Embryonic facial prominence (tissue), 1 donor: ENCODE measurements around the gene UGT2B7.
"Not testable (repeated sequence)": the region's sequence is repeated elsewhere in the genome, so short reads cannot be mapped to it uniquely, and the experiment has no call there.

Experiments used
- DNase-seq: peaks from one replicate; pipeline ENCODE4 v3.0.0-alpha.2; 2016; ENCODE audit errors: extremely low spot score

Gene UGT2B7

DNA sequence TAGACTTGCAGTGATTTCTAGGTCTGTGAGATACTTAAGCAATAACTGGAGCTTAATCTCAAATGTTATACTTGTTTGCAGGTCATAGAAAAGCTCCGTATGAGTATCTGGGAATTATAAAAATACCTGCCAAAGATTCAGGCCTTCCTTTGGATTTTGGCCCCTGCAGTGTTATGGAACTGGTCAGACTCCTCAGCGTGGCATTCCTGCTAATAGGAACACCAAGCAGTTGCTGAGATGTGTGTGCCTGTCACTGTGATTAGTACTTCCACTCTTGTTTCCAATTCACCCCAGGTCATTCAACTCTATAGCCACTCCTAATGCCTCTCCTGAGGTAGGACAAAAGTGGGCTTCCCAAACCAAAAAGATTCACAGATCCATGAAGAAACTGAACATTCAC lies 7.8 kb upstream of the UGT2B7 start:
- no peak for DNase-seq

GRCh38 chr4:69089388-69089787 lies 6.9 kb upstream of the UGT2B7 start:
- DNase-seq = no peak

DNA sequence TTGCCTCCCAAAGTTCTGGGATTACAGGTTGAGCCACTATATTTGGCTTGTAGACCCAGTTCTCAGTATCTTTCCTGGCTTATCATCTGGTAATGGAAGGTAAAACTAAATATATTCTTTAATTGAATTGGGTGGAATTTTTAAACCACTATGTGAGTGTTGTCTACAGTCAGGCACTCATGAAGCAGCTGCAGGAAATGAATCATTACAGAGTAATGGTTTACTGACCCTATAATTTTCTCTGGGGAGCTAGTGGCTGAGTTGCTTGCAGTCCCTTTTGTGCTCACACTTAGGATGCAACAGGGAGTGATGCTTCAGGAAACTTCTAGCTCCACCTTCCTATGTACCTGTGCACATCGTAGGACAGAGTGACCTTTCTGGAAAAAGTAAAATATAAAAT lies 4.1 kb upstream of the UGT2B7 start:
- DNase-seq = no peak

GRCh38 chr4:69092980-69093568 lies 3.2 kb upstream of the UGT2B7 start:
- DNase-seq = no peak

GRCh38 chr4:69093681-69094080 lies 2.6 kb upstream of the UGT2B7 start:
- DNase-seq = no peak

GRCh38 chr4:69095301-69095731 lies 958 bp upstream of the UGT2B7 start:
- DNase-seq = no peak

DNA sequence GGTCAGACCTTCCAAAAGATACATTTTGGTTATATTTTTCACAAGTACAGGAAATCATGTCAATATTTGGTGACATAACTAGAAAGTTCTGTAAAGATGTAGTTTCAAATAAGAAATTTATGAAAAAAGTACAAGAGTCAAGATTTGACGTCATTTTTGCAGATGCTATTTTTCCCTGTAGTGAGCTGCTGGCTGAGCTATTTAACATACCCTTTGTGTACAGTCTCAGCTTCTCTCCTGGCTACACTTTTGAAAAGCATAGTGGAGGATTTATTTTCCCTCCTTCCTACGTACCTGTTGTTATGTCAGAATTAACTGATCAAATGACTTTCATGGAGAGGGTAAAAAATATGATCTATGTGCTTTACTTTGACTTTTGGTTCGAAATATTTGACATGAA lies 536 bp downstream of the UGT2B7 start:
- DNase-seq = no peak

- DNase-seq = no peak
These were observed 2.2 kb downstream of the UGT2B7 start for GRCh38 chr4:69098470-69098869.

GRCh38 chr4:69099910-69100309 lies 3.6 kb downstream of the UGT2B7 start:
- DNase-seq = no peak

DNA sequence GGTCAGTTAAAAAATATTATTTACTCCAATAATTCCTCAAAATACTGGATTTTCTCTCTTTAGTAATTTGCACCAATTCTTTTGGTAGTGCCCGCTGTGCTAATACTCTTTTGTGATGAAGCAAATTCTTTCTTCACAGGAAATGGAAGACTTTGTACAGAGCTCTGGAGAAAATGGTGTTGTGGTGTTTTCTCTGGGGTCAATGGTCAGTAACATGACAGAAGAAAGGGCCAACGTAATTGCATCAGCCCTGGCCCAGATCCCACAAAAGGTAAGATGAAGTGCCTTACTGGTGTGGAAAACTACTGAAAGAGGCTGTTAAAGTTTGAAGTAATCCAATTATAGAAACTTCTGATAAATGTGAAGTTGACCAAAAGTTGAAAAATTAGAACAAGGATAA lies 6.4 kb downstream of the UGT2B7 start:
- DNase-seq = not testable (repeated sequence)

GRCh38 chr4:69104719-69105275 lies 8.5 kb downstream of the UGT2B7 start:
- DNase-seq = no peak

DNA sequence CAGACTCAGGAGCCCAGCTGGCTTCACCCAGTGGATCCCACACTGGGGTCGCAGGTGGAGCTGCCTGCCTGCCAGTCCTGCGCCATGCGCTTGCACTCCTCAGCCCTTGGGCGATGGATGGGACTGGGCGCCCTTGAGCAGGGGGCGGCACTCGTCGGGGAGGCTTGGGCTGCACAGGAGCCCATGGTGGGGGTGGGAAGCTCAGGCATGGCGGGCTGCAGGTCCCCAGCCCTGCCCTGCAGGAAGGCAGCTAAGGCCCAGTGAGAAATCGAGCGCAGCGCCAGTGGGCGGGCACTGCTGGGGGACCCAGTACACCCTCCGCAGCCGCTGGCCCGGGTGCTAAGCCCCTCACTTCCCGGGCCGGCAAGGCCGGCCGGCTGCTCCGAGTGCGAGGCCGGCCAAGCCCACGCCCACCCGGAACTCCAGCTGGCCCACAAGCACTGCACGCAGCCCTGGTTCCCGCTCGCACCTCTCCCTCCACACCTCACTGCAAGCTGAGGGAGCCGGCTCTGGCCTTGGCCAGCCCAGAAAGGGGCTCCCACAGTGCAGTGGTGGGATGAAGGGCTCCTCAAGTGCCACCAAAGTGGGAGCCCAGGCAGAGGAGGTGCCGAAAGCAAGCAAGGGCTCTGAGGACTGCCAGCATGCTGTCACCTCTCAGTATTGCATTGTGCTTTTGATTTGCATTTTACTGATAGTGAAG lies 19.0 kb downstream of the UGT2B7 start:
- not testable (repeated sequence) for DNase-seq

GRCh38 chr4:69115851-69116213 lies 19.6 kb downstream of the UGT2B7 start:
- DNase-seq = no peak

DNA sequence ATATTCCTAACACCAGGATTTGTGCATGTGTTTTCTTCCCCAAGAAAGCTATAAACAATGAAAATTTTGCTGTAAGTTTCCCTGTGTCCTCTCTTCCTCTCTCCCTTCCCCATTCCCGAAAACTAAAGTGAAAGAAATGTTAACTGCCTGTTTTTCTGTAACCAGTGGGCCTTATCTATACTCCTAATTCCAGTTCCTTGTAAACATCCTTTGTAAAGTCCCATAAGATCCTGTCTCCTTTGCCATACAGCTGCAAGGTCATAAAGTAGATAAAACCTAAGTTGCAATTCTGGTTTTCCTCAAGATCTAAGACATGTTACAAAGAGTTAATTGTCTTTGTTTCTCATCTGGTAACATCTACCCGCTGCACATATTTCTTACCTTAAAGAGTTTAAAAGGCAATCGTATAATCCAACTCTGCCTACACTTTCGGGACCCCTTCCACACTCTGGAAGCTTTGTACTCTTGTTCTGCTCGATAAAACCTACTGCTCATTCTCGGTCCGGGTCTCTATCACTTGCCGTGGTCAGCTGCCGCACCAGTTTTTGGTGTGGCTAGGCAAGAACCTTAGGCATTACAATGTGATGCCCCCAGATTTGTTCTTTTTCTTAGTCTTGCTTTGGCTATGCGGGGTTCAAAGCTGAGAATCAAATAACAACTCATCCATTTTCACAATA lies 20.5 kb downstream of the UGT2B7 start:
- no peak for DNase-seq

GRCh38 chr4:69120870-69121269 lies 24.6 kb downstream of the UGT2B7 start:
- no peak for DNase-seq

DNA sequence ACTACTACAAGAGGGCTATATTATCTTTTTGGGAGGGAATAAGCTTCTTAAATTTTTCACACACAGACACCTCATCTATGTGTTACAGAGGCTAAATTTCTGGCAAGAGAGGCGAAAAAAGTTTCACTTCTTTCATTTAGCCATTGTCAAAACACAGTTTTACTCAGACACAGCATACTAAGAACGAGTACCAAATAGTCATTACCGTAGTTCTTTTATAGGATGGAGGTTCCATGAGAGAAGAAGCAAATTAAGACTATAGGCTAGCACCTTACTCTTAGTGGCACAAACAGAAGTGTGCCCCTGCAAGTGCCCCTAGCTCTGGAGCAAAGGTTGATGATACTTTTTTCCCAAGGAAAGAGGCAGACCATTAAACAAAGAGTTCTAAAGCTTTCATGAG lies 26.2 kb downstream of the UGT2B7 start:
- DNase-seq = no peak

- no peak for DNase-seq
These were observed 28.7 kb downstream of the UGT2B7 start for GRCh38 chr4:69124941-69125340.

- no peak for DNase-seq
These were observed 29.8 kb downstream of the UGT2B7 start for GRCh38 chr4:69126024-69126423.

DNA sequence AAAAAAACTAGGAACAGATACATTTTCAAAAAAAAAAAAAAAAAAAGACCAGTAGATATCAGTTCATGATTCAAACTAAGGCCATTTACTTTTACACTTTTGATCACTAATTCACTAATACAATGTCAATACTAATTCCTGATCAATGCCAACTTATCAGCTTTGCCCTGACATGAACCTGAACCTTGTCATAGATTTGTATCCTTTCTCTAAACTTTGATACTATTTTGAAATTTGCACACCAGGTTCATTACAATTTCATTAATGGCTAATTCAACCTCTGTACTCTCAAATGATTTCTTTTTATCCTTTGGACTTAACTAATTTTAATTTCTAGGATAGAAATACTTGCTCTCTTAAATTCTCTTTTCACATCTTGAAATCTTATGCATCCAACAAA lies 37.7 kb downstream of the UGT2B7 start:
- no peak for DNase-seq

DNA sequence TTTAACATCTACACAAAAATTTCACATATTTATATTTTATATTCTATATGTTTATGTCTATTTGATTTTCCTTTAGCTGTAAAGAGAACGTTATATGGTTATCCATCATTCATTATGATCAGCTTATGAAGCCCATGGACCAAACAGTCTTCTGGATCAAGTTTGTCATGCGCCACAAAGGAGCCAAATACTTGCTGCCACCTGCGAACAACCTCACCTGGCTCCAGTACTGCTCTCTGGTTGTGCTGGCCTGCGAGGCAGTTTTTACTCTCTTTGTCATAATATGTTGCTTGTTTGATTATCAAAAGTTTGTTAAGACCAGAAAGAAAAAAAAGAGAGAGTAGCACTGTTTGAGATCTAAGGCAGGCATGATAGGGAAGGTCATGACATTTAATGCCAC lies 38.2 kb downstream of the UGT2B7 start:
- DNase-seq = no peak

DNA sequence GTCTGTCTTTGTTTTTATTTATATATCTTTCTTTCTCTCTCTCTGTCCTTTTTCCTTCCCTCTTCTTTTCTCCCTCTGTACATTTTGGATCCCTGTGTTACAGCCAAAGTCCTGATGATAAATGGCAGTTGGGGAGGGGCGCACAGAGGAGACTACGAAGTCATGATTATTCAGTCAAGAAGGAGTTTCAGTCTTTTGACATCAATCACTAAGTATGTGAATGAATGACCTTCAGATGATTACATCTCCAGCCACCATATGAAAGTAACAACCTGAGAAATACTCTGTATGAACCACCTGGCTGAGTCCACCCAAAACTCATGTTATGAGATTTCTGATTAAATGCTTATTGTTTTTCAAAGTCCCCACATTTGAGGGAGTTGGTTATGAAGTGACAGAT lies 45.0 kb downstream of the UGT2B7 start:
- no peak for DNase-seq

GRCh38 chr4:69147334-69147733 lies 51.1 kb downstream of the UGT2B7 start:
- no peak for DNase-seq

- no peak for DNase-seq
These were observed 57.7 kb downstream of the UGT2B7 start for GRCh38 chr4:69154021-69154420.
